B cell (primary cell): ENCODE results near the gene CSMD2. TPM values are rescaled to one million over a fixed set of nuclear protein-coding genes. Genes with fewer than 3 reads are reported as not detected.

Experiments
- ATAC-seq: fragments of 200-7000 bp; cut with Tn5 transposase; one replicate; pipeline ENCODE4 v1.10.0; 2021; ENCODE audit warnings: low read depth, mild to moderate bottlenecking, moderate number of reproducible peaks, moderate library complexity
- CTCF ChIA-PET: fragments of 350-600 bp; sonication (Branson Sonifier 250); formaldehyde crosslinking; loops from one replicate; lab custom pipeline; 2021; ENCODE audit warnings: antibody characterized with exemption, inconsistent platforms; lab: Charles Lee
- POLR2A ChIA-PET: fragments of 350-600 bp; sonication (Branson Sonifier 250); formaldehyde crosslinking; loops from one replicate; lab custom pipeline; 2021; ENCODE audit warnings: antibody characterized with exemption; lab: Charles Lee
- DNase-seq: peaks from one replicate; pipeline ENCODE4 v3.0.0; 2013
- H2AFZ ChIP-seq: 2 replicates; pipeline ENCODE4 v1.6.1; 2012; ENCODE audit warnings: mild to moderate bottlenecking, low read depth, low read length; ENCODE audit not compliant: insufficient read depth, poor library complexity, severe bottlenecking
- H3K27ac ChIP-seq, 2 donors: 1 replicate in 1 of 2; 2 replicates in 1 of 2; pipeline ENCODE4 v1.5.1; 2012 to 2013; ENCODE audit warnings: low read length in 2 of 2, mild to moderate bottlenecking in 2 of 2, moderate library complexity in 1 of 2
- H3K27me3 ChIP-seq, 4 experiments: fragments of 200-600 bp in 1 of 4; sonication (generic) in 1 of 4; replicated peaks in 1 of 4; 1 replicate in 2 of 4; 2 replicates in 2 of 4; pipeline versions ENCODE4 v1.6.1 to v1.7.0; 2013 to 2016; ENCODE audit warnings: low read length in 3 of 4, mild to moderate bottlenecking in 2 of 4, mixed read lengths in 1 of 4, moderate library complexity in 1 of 4; ENCODE audit not compliant: insufficient read depth in 4 of 4, control insufficient read depth in 3 of 4; ENCODE audit errors: control extremely low read depth in 1 of 4
- H3K36me3 ChIP-seq, 2 experiments: replicated peaks in 1 of 2; 1 replicate in 1 of 2; 2 replicates in 1 of 2; pipeline versions ENCODE4 v1.6.1 to v1.7.1; 2013; ENCODE audit warnings: low read length in 1 of 2; ENCODE audit not compliant: insufficient read depth in 2 of 2, control insufficient read depth in 1 of 2; ENCODE audit errors: control extremely low read depth in 1 of 2, extremely low read depth in 1 of 2
- H3K4me1 ChIP-seq, 2 donors: fragments of 200-600 bp in 1 of 2; sonication (generic) in 1 of 2; 1 replicate in 1 of 2; 2 replicates in 1 of 2; pipeline versions ENCODE4 v1.5.1 to v1.6.1; 2013 to 2017; ENCODE audit warnings: low read length in 2 of 2; ENCODE audit not compliant: control insufficient read depth in 2 of 2, insufficient read depth in 2 of 2
- H3K4me2 ChIP-seq: replicated peaks from 2 replicates; pipeline ENCODE3; 2012; ENCODE audit warnings: mild to moderate bottlenecking, low read depth, low read length; ENCODE audit not compliant: poor library complexity, severe bottlenecking
- H3K4me3 ChIP-seq, 5 experiments: fragments of 200-600 bp in 1 of 5; sonication (generic) in 1 of 5; 1 replicate in 3 of 5; 2 replicates in 2 of 5; pipeline versions ENCODE4 v1.5.1 to v1.7.0; 2011 to 2016; ENCODE audit warnings: low read length in 4 of 5, mild to moderate bottlenecking in 4 of 5, low read depth in 2 of 5, control low read depth in 1 of 5, moderate library complexity in 1 of 5; ENCODE audit not compliant: insufficient read depth in 1 of 5; ENCODE audit errors: control extremely low read depth in 1 of 5, extremely low read depth in 1 of 5
- H3K79me2 ChIP-seq: fragments of 200-600 bp; sonication (generic); one replicate; pipeline ENCODE4 v1.6.0; 2016; ENCODE audit warnings: low read length; ENCODE audit not compliant: control insufficient read depth, insufficient read depth
- H3K9ac ChIP-seq: fragments of 200-600 bp; sonication (generic); 2 replicates; pipeline ENCODE4 v1.6.1; 2017; ENCODE audit warnings: mild to moderate bottlenecking, low read length, moderate library complexity
- H3K9me3 ChIP-seq, 3 donors: one replicate each; pipeline versions ENCODE4 v1.6.1 to v1.7.1; 2013; ENCODE audit warnings: low read length in 2 of 3; ENCODE audit not compliant: control insufficient read depth in 2 of 3, insufficient read depth in 1 of 3; ENCODE audit errors: control extremely low read depth in 1 of 3
- H4K20me1 ChIP-seq: 2 replicates; pipeline ENCODE4 v1.6.0; 2012; ENCODE audit warnings: mild to moderate bottlenecking, low read length; ENCODE audit not compliant: insufficient read depth, control insufficient read depth, poor library complexity, severe bottlenecking
- H3K27ac Mint-ChIP-seq: one replicate; pipeline ENCODE4 v1.8.0; 2021; ENCODE audit warnings: mixed read lengths
- H3K27me3 Mint-ChIP-seq: one replicate; pipeline ENCODE4 v1.8.0; 2021; ENCODE audit warnings: mixed read lengths
- H3K4me1 Mint-ChIP-seq: one replicate; pipeline ENCODE4 v1.8.0; 2021; ENCODE audit warnings: mixed read lengths
- H3K4me3 Mint-ChIP-seq: one replicate; pipeline ENCODE4 v1.8.0; 2021; ENCODE audit warnings: mixed read lengths
- H3K9me3 Mint-ChIP-seq: one replicate; pipeline ENCODE4 v1.8.0; 2022; ENCODE audit warnings: mixed read lengths; ENCODE audit not compliant: insufficient read depth
- CTCF ChIP-seq: fragments of 200-600 bp; IDR thresholded peaks from one replicate; pipeline ENCODE4 v1.8.0; 2022; ENCODE audit warnings: antibody characterized with exemption, mild to moderate bottlenecking
- EZH2 ChIP-seq: IDR thresholded peaks from 2 replicates; pipeline ENCODE4 v1.6.1; 2012; ENCODE audit warnings: borderline replicate concordance, low read depth, mild to moderate bottlenecking, moderate library complexity, low read length; ENCODE audit not compliant: insufficient read depth, poor library complexity, severe bottlenecking
- WGBS: methylation state at CpG from one replicate; pipeline ENCODE4 v1.1.5; 2013; ENCODE audit warnings: missing lambda C conversion rate; ENCODE audit not compliant: insufficient coverage; 5-methylcytosine and 5-hydroxymethylcytosine counted together
- intact Hi-C: fragments of 100-400 bp; cut with micrococcal nuclease; formaldehyde crosslinking; loops from one replicate; pipeline ENCODE4 v1.10.0; 2022
- polyA plus RNA-seq: library from polyadenylated mRNA; depleted of rRNA; stranded (reverse); fragments of >200 nt; gene quantifications from 2 replicates; pipeline ENCODE4 v1.2.3, GENCODE V29; 2012
- total RNA-seq, 2 donors: library from RNA; stranded (reverse); fragments of 120-200 nt in 1 of 2; gene quantifications; 1 replicate in 1 of 2; 2 replicates in 1 of 2; pipeline versions ENCODE4 v1.2.3 to v1.2.4, GENCODE V29; 2013 to 2022

Gene CSMD2
- total and polyA plus RNA-seq, 2 donors (not counting 1 experiment from before 2014, with no cell fraction given) = not detected

GRCh38 chr1:33738976-33739375 is 426.1 kb downstream of the CSMD2 start:
- Histone ChIP-seq H3K27me3 (peaks cover 0 to 12% (median 0%) of the 10 kb centered on the region in 4 experiments), H3K27ac (no peak overlapping the region), H2AFZ (no peak overlapping the region), H3K4me1 (no peaks in the 10 kb centered on the region), H3K4me2 (no peak overlapping the region), H4K20me1 (no peaks in the 10 kb centered on the region), H3K79me2 (no peaks in the 10 kb centered on the region), H3K9ac (no peak overlapping the region), H3K9me3 (peaks cover 0 to 3% (median 0%) of the 10 kb centered on the region in 3 donors), H3K4me3 (no peak overlapping the region), H3K36me3 (no peaks in the 10 kb centered on the region)
- Mint-ChIP-seq H3K4me3 (no peak overlapping the region), H3K27ac (no peak overlapping the region), H3K4me1 (no peaks in the 10 kb centered on the region), H3K9me3 (no peaks in the 10 kb centered on the region), H3K27me3 (peaks cover 12% of the 10 kb centered on the region)
- WGBS = 86% methylated on average over 11 of the region's 12 CpGs
- intact Hi-C loops = no loop called here
- DNase-seq = no peak
- CTCF ChIA-PET = interaction anchor here (0.7 kb wide), 1 partner anchor 14 kb away, joined by 3 read pairs; no protein-coding TSS in a partner anchor
- POLR2A ChIA-PET = no interaction called here
- ATAC-seq = no peak
- TF ChIP-seq CTCF (no peak), EZH2 (no peak)

DNA sequence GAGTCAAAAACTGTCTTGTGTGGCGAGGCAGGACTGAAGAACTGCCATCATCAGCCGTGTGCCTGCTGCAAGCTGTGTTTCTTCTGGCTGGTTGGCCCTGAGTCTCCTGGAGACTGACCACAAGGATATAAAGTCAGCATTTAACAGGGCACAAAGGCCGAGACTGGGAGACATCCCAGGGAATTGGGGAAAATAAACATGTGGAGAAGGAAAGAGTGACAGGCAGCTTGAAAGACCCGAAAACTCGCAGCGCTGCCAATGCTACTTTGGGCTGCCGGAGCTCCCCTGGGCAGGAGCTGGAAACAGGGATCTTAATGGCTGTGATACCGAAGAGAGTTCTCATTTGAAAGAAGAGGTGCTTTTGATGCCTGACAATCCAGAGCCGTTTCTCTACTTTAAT is 426.5 kb downstream of the CSMD2 start:
- Mint-ChIP-seq H3K9me3 (no peaks in the 10 kb centered on the region), H3K27me3 (peaks cover 12% of the 10 kb centered on the region), H3K4me3 (no peak overlapping the region), H3K4me1 (no peaks in the 10 kb centered on the region), H3K27ac (no peak overlapping the region)
- DNase-seq = no peak
- H3K4me3 ChIP-seq = no peak overlapping the region
- H3K27me3 ChIP-seq = peaks cover 0 to 12% (median 0%) of the 10 kb centered on the region in 4 experiments
- H3K4me2 ChIP-seq = no peak overlapping the region
- POLR2A ChIA-PET = no interaction called here
- H2AFZ ChIP-seq = no peak overlapping the region
- no peak overlapping the region for H3K9ac ChIP-seq
- WGBS = 84% methylated on average over 8 of the region's 9 CpGs
- H3K4me1 ChIP-seq = no peaks in the 10 kb centered on the region
- intact Hi-C loops = no loop called here
- no peak overlapping the region for H3K27ac ChIP-seq
- peaks cover 0 to 2% (median 0%) of the 10 kb centered on the region in 3 donors for H3K9me3 ChIP-seq
- CTCF ChIA-PET = no interaction called here
- no peak for TF ChIP-seq CTCF
- no peak for TF ChIP-seq EZH2
- no peaks in the 10 kb centered on the region for H3K79me2 ChIP-seq
- no peaks in the 10 kb centered on the region for H3K36me3 ChIP-seq
- no peaks in the 10 kb centered on the region for H4K20me1 ChIP-seq
- no peak for ATAC-seq
